Activated naive CD4-positive, alpha-beta T cell treated with anti-CD3 and anti-CD28 coated beads, Interleukin-2, amount 50 U/mL, for 16 hours (primary cell): ENCODE measurements around the gene KLF11.
A peak's percentile ranks its signal among the peaks of the same experiment; 100 is the strongest.

Source experiments
- DNase-seq: peaks from one replicate; pipeline ENCODE4 v3.0.0-alpha.2; 2020

KLF11 gene

GRCh38 chr2:10043256-10043905, at the start of gene KLF11:
Gene KLF11 (plus strand): TSS chr2:10043550. CDS start chr2:10043717, 167 bp downstream.
- DNase-seq, result peak; percentile 85

- no peak for DNase-seq
Observed at GRCh38 chr2:9994462-9994861, 48.9 kb upstream of the KLF11 start.

- no peak for DNase-seq
Observed at GRCh38 chr2:9995059-9995458, 48.3 kb upstream of the KLF11 start.

GRCh38 chr2:9996321-9996720, 47.0 kb upstream of the KLF11 start:
- DNase-seq, result no peak

GRCh38 chr2:9997936-9998335, 45.4 kb upstream of the KLF11 start:
- DNase-seq, result no peak

GRCh38 chr2:9998916-9999654, 44.3 kb upstream of the KLF11 start:
- DNase-seq, result no peak

GRCh38 chr2:9999693-10000092, 43.7 kb upstream of the KLF11 start:
- DNase-seq, result no peak

GRCh38 chr2:10000541-10000940, 42.8 kb upstream of the KLF11 start:
- no peak for DNase-seq

- no peak for DNase-seq
Observed at GRCh38 chr2:10001586-10001985, 41.8 kb upstream of the KLF11 start.

GRCh38 chr2:10002109-10002508, 41.2 kb upstream of the KLF11 start:
- no peak for DNase-seq

- no peak for DNase-seq
Observed at GRCh38 chr2:10002681-10003080, 40.7 kb upstream of the KLF11 start.

- no peak for DNase-seq
Observed at GRCh38 chr2:10003206-10004125, 39.9 kb upstream of the KLF11 start.

- no peak for DNase-seq
Observed at GRCh38 chr2:10004401-10004800, 38.9 kb upstream of the KLF11 start.

GRCh38 chr2:10004836-10005235, 38.5 kb upstream of the KLF11 start:
- DNase-seq, result no peak

- DNase-seq, result no peak
Observed at GRCh38 chr2:10005461-10006235, 37.7 kb upstream of the KLF11 start.

GRCh38 chr2:10006236-10007161, 36.9 kb upstream of the KLF11 start:
- DNase-seq, result no peak

- DNase-seq, result no peak
Observed at GRCh38 chr2:10007435-10007834, 35.9 kb upstream of the KLF11 start.

GRCh38 chr2:10007921-10008808, 35.2 kb upstream of the KLF11 start:
- no peak for DNase-seq

GRCh38 chr2:10008809-10009176, 34.6 kb upstream of the KLF11 start:
- no peak for DNase-seq

- DNase-seq, result no peak
Observed at GRCh38 chr2:10009271-10009810, 34.0 kb upstream of the KLF11 start.
